Activated CD4-positive, alpha-beta T cell treated with anti-CD3 and anti-CD28 coated beads for 36 hours (primary cell): Measurements from ENCODE around the gene FBXL19. TPM values are rescaled to one million over a fixed set of nuclear protein-coding genes. Genes with fewer than 3 reads are reported as not detected.

Experiments used
- microRNA-seq: library from miRNA; unstranded; fragments of <30 nt; microRNA quantifications from one replicate; pipeline ENCODE4 v1.2.0, GENCODE V29; 2021; ENCODE audit warnings: borderline replicate concordance
- total RNA-seq, 2 experiments: library from RNA; stranded (reverse); gene quantifications; one replicate each; pipeline ENCODE4 v1.2.3, GENCODE V29; 2021

The FBXL19 gene
- total RNA-seq, 2 experiments from 2014 or later = 23.7 to 31.4 TPM

Small RNAs within 50 kb of the gene (microRNA-seq; reads per million reads assigned to microRNA genes)
- gene MIR4519 (not detected), gene MIR762 (not detected)

Other genes starting within 250 kb of the FBXL19 start
- 10 to 100 TPM; 58.7 to 69.5 TPM for gene SRCAP, start 224.4 kb upstream of the FBXL19 start, total RNA-seq
- 10 to 100 TPM; 21.8 to 26.0 TPM for gene PHKG2, start 175.1 kb upstream of the FBXL19 start, total RNA-seq
- 1 to 10 TPM; 1.7 to 3.1 TPM for gene CFAP119, start 161.5 kb upstream of the FBXL19 start, total RNA-seq
- gene RNF40, start 161.2 kb upstream of the FBXL19 start, total RNA-seq = 10 to 100 TPM; 72.3 to 85.5 TPM
- 1 to 10 TPM; 3.4 to 3.7 TPM for gene ZNF629, start 136.4 kb upstream of the FBXL19 start, total RNA-seq
- 10 to 100 TPM; 19.5 to 20.4 TPM for gene BCL7C, start 29.5 kb upstream of the FBXL19 start, total RNA-seq
- under 1 TPM; 0.18 TPM for gene CTF1, start 27.0 kb upstream of the FBXL19 start, total RNA-seq
- 1 to 10 TPM; 6.9 to 7.9 TPM for gene ORAI3, start 25.5 kb downstream of the FBXL19 start, total RNA-seq
- gene SETD1A, start 34.2 kb downstream of the FBXL19 start, total RNA-seq = 10 to 100 TPM; 18.5 to 21.7 TPM
- 1 to 10 TPM; 1.6 to 2.2 TPM for gene HSD3B7, start 61.6 kb downstream of the FBXL19 start, total RNA-seq
- 1 to 10 TPM; 1.3 to 1.5 TPM for gene STX1B, start 87.1 kb downstream of the FBXL19 start, total RNA-seq
- gene STX4, start 110.0 kb downstream of the FBXL19 start, total RNA-seq = 10 to 100 TPM; 29.2 to 35.9 TPM
- gene ZNF668, start 150.7 kb downstream of the FBXL19 start, total RNA-seq = 1 to 10 TPM; 9.2 to 9.9 TPM
- 10 to 100 TPM; 21.3 to 25.8 TPM for gene ZNF646, start 150.8 kb downstream of the FBXL19 start, total RNA-seq
- 1 to 10 TPM; 4.0 to 9.2 TPM for gene PRSS53, start 165.4 kb downstream of the FBXL19 start, total RNA-seq
- gene VKORC1, start 171.2 kb downstream of the FBXL19 start, total RNA-seq = 10 to 100 TPM; 59.6 to 64.2 TPM
- gene BCKDK, start 184.8 kb downstream of the FBXL19 start, total RNA-seq = 10 to 100 TPM; 50.0 to 53.3 TPM
- 10 to 100 TPM; 53.6 to 63.1 TPM for gene KAT8, start 194.1 kb downstream of the FBXL19 start, total RNA-seq
- not detected for gene PRSS8, start 212.2 kb downstream of the FBXL19 start, total RNA-seq
- under 1 TPM; 0.26 to 0.43 TPM for gene PRSS36, start 226.5 kb downstream of the FBXL19 start, total RNA-seq